Endometrial microvascular endothelial cells (primary cell): Measurements from ENCODE around the gene HRG. TPM values are rescaled to one million over a fixed set of nuclear protein-coding genes. Genes with fewer than 3 reads are reported as not detected.
"Not testable (repeated sequence)": the region's sequence is repeated elsewhere in the genome, so short reads cannot be mapped to it uniquely, and the experiment has no call there.

Experiments
- in situ Hi-C: cut with HindIII; loops from 2 replicates; pipeline ENCODE4 v1.10.0; 2017; ENCODE audit warnings: low sequenced_read_pairs, low pct_unique_long_range_greater_than_20kb; ENCODE audit errors: inconsistent ontology term
- total RNA-seq: library from RNA; depleted of rRNA; stranded (reverse); fragments of >200 nt; gene quantifications from one replicate; pipeline ENCODE4 v1.2.3, GENCODE V29; 2015; ENCODE audit errors: inconsistent ontology term

Gene HRG, protein sequence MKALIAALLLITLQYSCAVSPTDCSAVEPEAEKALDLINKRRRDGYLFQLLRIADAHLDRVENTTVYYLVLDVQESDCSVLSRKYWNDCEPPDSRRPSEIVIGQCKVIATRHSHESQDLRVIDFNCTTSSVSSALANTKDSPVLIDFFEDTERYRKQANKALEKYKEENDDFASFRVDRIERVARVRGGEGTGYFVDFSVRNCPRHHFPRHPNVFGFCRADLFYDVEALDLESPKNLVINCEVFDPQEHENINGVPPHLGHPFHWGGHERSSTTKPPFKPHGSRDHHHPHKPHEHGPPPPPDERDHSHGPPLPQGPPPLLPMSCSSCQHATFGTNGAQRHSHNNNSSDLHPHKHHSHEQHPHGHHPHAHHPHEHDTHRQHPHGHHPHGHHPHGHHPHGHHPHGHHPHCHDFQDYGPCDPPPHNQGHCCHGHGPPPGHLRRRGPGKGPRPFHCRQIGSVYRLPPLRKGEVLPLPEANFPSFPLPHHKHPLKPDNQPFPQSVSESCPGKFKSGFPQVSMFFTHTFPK
- total RNA-seq = not detected

GRCh38 chr3:186665625-186666188 is at the start of gene HRG:
Gene HRG, plus strand, starts transcription at chr3:186666014. Its CDS starts 18 bp downstream, at chr3:186666032.
- in situ Hi-C loops = no loop called here

DNA sequence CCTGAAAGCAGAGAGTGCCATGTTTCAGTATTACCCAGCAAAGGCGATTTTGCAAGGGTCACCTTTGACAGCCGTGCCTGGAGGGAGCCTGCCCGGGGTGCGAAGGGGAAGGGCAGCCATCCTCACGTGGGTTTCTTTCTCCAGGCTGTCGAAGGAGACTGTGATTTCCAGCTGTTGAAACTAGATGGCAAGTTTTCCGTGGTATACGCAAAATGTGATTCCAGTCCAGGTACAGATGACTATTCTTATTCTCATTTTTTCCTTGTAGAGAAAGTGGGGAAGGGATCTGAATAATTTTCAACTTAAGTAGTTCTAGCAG is 49.6 kb upstream of the HRG start:
- in situ Hi-C loops = no loop called here

GRCh38 chr3:186617036-186617946 is 48.5 kb upstream of the HRG start:
- in situ Hi-C loops = no loop called here

DNA sequence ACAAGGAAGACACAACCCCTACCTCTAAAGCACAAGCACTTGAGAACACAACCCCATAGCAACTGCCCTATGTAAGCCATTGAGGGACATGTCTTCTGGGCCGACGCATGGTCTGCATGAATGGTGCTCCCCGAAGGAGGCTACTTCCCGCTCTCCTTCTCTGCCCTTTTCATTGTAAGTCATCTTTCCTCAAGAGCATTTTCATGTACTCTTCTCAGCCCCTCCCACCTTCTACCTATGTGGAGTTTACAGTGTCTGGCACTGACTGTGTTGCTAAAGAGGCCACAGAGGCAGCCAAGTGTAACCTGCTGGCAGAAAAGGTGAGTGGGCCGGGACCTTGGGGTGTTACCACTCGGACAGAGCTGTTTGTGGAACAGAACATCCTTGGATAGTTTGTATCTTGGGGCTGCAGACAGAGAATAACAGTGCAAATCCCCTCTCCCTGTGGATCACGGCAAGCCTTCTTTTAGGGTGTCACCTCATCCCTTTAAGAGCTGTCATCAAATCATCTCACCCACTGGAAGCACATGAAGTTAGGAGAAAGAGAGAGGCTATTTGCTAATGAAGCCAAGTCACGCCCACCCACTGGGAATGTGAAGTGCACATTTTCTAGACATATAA is 47.4 kb upstream of the HRG start:
- in situ Hi-C loops = no loop called here

GRCh38 chr3:186619787-186620212 is 46.0 kb upstream of the HRG start:
- in situ Hi-C loops = no loop called here

DNA sequence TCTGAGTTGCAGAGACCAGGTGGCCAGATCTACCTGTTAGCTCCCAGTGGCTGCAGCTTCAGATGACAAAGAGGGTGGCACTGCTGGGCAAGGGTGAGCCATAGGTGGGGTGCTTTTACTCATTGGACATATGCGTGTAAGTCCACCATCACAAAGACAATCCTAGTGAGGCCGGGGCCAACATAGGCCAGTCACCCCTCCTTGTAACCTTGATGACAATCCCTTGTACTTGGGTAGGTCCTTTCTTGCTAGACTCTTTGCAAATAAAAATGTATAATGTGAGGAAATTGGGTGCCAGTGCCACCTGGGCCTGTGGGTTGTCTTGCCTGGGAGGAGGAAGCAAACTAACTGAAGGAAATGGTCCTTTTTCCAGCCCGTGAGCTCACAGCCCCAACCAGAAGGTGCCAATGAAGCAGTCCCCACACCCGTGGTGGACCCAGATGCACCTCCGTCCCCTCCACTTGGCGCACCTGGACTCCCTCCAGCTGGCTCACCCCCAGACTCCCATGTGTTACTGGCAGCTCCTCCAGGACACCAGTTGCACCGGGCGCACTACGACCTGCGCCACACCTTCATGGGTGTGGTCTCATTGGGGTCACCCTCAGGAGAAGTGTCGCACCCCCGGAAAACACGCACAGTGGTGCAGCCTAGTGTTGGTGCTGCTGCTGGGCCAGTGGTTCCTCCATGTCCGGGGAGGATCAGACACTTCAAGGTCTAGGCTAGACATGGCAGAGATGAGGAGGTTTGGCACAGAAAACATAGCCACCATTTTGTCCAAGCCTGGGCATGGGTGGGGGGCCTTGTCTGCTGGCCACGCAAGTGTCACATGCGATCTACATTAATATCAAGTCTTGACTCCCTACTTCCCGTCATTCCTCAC is 45.4 kb upstream of the HRG start:
- in situ Hi-C loops = no loop called here

DNA sequence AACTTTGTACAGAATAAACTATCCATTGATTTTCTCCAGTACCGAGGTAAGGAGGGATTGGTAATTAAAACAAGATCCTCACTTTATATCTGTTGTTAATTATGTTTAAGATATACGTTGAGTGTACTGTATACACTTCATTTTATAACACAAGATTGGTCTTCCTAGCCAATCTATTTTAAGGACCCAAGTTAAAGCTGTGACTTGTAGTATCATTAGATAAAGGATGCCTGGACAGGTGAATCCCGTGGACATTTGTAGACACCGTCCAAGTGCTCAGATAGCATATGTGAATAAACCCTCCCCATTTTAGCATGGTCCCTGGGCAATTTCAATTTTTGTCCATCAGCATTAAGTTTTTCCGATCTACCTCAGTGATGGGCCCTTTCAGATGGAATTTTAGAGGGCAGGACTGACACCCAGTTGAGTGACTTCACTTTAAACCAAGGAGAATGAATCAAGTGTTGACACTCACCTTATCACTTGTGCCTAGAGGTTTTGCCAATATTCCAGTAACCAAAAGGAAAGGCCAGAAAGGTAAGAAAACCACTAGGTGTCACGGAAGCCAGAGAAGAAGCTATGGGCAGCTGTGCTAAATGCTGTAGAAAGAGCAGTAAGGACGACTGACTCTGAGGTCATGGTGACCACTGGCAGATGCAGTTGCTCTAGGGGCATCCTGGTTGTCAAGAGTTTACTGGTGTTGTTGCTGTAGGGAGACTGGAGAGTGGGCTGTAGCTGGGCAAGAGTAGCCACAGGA is 43.7 kb upstream of the HRG start:
- in situ Hi-C loops = no loop called here

DNA sequence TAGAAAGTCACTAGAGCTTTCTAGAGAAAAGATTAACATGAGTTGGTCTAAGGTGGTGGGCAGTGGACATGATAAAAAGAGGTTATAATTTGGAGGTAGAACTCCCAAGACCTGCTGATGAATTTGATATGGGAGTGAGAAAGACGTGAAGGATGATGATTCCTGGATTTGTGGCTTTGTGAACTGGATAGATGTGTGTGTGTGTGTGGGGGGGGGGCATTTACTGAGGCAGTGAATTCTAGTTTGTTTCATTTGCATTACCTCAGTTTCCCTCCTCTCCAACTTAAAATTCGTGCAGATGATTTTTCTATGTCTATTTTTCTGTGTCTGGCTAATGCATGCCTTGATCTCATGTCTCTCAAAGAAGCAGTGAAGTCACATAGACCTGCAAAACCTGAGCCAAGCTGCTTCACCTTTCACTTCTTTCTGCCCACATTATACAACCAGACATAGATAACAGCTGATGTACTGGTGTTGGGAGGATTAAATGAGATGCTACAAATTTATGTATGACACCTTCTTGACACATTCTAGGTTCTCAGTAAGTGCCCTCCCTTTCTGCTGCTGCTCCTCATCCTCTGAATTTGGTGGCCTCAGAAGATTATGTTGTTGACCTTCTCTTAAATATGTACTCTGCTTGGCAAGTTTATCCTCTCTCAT is 43.0 kb upstream of the HRG start:
- in situ Hi-C loops = no loop called here

GRCh38 chr3:186624598-186624997 is 41.2 kb upstream of the HRG start:
- in situ Hi-C loops = no loop called here

- in situ Hi-C loops = no loop called here
These were observed 40.2 kb upstream of the HRG start for GRCh38 chr3:186625600-186626042.

- in situ Hi-C loops = no loop called here
These were observed 39.5 kb upstream of the HRG start for GRCh38 chr3:186626254-186626847.

DNA sequence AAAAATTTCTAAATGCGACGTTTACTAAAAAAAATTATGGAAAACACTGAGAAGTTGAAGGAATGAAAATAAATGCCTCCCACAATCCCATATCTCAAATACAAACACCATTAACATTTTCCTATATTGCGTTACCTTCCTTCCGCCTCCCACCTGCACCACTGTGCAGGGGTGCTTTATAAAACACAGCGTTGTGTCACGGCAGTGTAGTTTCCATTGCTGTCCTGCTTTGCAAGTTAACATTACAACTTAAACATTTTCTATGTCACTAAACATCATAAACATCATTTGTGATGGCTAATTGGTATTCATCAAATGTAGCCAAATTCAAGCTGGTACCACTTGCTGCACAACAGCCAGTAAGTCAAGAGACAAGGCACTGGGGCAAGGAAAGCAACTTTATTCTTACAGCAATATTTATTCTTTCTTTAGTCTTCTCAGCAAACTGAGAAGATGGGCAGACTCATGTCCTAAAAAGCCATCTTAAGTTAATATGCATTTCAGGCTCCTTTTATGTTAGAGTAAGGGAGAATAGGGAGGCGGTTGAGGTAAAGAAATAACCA is 37.9 kb upstream of the HRG start:
- in situ Hi-C loops = no loop called here

GRCh38 chr3:186628756-186629155 is 37.1 kb upstream of the HRG start:
- in situ Hi-C loops = no loop called here

DNA sequence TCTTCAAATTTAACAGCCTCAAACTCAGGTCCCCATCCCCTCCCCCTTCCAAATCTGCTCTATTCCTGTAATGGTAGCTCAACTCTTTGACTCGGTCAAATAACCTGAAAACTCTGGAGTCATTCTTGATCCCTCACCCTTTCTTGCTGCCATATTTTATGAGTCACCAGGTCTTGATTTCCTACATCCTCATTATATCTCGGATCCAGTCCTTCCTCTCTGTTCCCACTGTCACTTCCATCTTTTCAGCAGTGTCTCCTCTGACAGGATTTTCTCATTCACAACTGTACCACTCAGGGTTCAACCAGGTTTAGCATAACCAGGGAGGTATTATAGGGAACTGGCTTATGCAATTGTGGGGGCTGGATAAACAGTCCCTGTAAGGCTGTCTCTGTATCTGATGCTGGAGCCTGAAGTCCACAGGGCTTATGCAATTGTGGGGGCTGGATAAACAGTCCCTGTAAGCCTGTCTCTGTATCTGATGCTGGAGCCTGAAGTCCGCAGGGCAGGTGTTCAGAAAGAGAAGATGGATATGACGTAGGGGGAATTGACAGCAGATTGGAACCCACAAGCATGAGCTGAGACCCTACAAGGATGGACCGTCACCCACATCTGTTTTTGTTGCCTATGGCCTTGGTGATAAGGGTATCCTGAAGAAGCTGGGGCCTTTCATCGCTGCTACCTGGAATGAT is 34.7 kb upstream of the HRG start:
- in situ Hi-C loops = no loop called here

DNA sequence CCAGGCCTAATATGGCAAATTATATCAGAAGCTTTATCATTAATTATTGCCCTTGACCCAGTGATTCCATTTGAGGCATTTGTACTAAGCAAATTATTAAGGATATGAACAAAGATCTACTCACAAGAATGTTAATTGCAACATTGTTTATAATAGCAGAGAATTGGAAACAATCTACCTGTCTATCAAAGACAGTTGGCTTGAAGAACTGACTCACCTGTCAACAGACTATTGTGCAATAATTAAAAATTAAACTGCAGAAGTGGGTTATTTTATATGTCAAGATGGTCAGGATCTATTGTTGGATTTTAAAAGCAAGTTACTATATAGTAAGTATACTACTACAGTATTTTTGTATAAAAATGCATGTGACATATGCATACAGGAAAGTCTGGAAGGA is 32.3 kb upstream of the HRG start:
- in situ Hi-C loops = no loop called here

GRCh38 chr3:186634207-186634606 is 31.6 kb upstream of the HRG start:
- in situ Hi-C loops = not testable (repeated sequence)
